H9 (cell line): ENCODE measurements around the gene SKIC3. TPM values are rescaled to one million over a fixed set of nuclear protein-coding genes. Genes with fewer than 3 reads are reported as not detected.

Source experiments
- DNase-seq: peaks from one replicate; pipeline ENCODE4 v3.0.0-alpha.2; 2017
- H2AFZ ChIP-seq: one replicate; pipeline ENCODE4 v1.6.1; 2013; ENCODE audit warnings: mild to moderate bottlenecking, low read length, control low read depth, moderate library complexity
- H2AK5ac ChIP-seq: 2 replicates; pipeline ENCODE4 v1.6.1; 2013; ENCODE audit warnings: low read length, control low read depth, mixed read lengths; ENCODE audit not compliant: insufficient read length
- H2BK120ac ChIP-seq: one replicate; pipeline ENCODE4 v1.6.1; 2013; ENCODE audit warnings: low read depth, mild to moderate bottlenecking, low read length, control low read depth, inconsistent platforms; ENCODE audit not compliant: poor library complexity, severe bottlenecking
- H2BK12ac ChIP-seq: 2 replicates; pipeline ENCODE4 v1.6.1; 2013; ENCODE audit warnings: low read length, control low read depth, mixed read lengths, low read depth; ENCODE audit not compliant: insufficient read length
- H2BK15ac ChIP-seq: 2 replicates; pipeline ENCODE4 v1.6.1; 2013; ENCODE audit warnings: low read depth, low read length, control low read depth
- H2BK20ac ChIP-seq: one replicate; pipeline ENCODE4 v1.6.1; 2013; ENCODE audit warnings: low read depth, mild to moderate bottlenecking, low read length, control low read depth, inconsistent platforms; ENCODE audit not compliant: poor library complexity, severe bottlenecking
- H2BK5ac ChIP-seq: 2 replicates; pipeline ENCODE4 v1.6.1; 2013; ENCODE audit warnings: low read length, control low read depth, mixed read lengths; ENCODE audit not compliant: insufficient read length
- H3K14ac ChIP-seq: 2 replicates; pipeline ENCODE4 v1.6.1; 2013; ENCODE audit warnings: low read length, control low read depth; ENCODE audit not compliant: insufficient read depth
- H3K18ac ChIP-seq: 2 replicates; pipeline ENCODE4 v1.6.1; 2013; ENCODE audit warnings: low read depth, mild to moderate bottlenecking, mixed read lengths, low read length, control low read depth; ENCODE audit not compliant: insufficient read length
- H3K23ac ChIP-seq: 2 replicates; pipeline ENCODE4 v1.6.1; 2013; ENCODE audit warnings: low read length, control low read depth, mixed read lengths, low read depth; ENCODE audit not compliant: insufficient read length
- H3K23me2 ChIP-seq: 2 replicates; pipeline ENCODE4 v1.6.1; 2013; ENCODE audit warnings: low read depth, mild to moderate bottlenecking, mixed read lengths, low read length, control low read depth; ENCODE audit not compliant: insufficient read length, poor library complexity, severe bottlenecking
- H3K27ac ChIP-seq: 2 replicates; pipeline ENCODE4 v1.5.1; 2013; ENCODE audit warnings: low read length, control low read depth, mixed read lengths, low read depth; ENCODE audit not compliant: insufficient read length
- H3K27me3 ChIP-seq: 2 replicates; pipeline ENCODE4 v1.6.1; 2013; ENCODE audit warnings: low read length, control low read depth, inconsistent platforms; ENCODE audit not compliant: insufficient read depth
- H3K4ac ChIP-seq: 2 replicates; pipeline ENCODE4 v1.6.1; 2013; ENCODE audit warnings: low read depth, mild to moderate bottlenecking, control low read depth, inconsistent platforms, low read length, moderate library complexity
- H3K4me1 ChIP-seq: 2 replicates; pipeline ENCODE4 v1.6.1; 2013; ENCODE audit warnings: low read length, control low read depth, inconsistent platforms; ENCODE audit not compliant: insufficient read depth
- H3K4me2 ChIP-seq: 2 replicates; pipeline ENCODE4 v1.6.1; 2013; ENCODE audit warnings: low read length, control low read depth, mixed read lengths; ENCODE audit not compliant: insufficient read length, insufficient read depth
- H3K56ac ChIP-seq: 2 replicates; pipeline ENCODE4 v1.6.1; 2013; ENCODE audit warnings: low read depth, mild to moderate bottlenecking, mixed read lengths, low read length, control low read depth; ENCODE audit not compliant: insufficient read length
- H3K79me1 ChIP-seq: 2 replicates; pipeline ENCODE4 v1.6.1; 2013; ENCODE audit warnings: low read depth, mild to moderate bottlenecking, moderate library complexity, low read length, control low read depth, inconsistent platforms; ENCODE audit not compliant: insufficient read depth, poor library complexity, severe bottlenecking
- H3K79me2 ChIP-seq: 2 replicates; pipeline ENCODE4 v1.6.1; 2013; ENCODE audit warnings: low read length, control low read depth, inconsistent platforms; ENCODE audit not compliant: insufficient read depth
- H3K9ac ChIP-seq: 2 replicates; pipeline ENCODE4 v1.6.1; 2013; ENCODE audit warnings: low read length, control low read depth, mixed read lengths; ENCODE audit not compliant: insufficient read length; ENCODE audit errors: extremely low read depth
- H3K9me3 ChIP-seq: one replicate; pipeline ENCODE4 v1.6.1; 2013; ENCODE audit warnings: low read depth, low read length, inconsistent platforms; ENCODE audit not compliant: control insufficient read depth
- H3T11ph ChIP-seq: one replicate; pipeline ENCODE4 v1.6.1; 2013; ENCODE audit warnings: mild to moderate bottlenecking, low read length, control low read depth, inconsistent platforms
- H4K20me1 ChIP-seq: one replicate; pipeline ENCODE4 v1.6.1; 2013; ENCODE audit not compliant: control insufficient read depth, insufficient read length, insufficient read depth
- H4K5ac ChIP-seq: 2 replicates; pipeline ENCODE4 v1.6.1; 2013; ENCODE audit warnings: low read depth, mild to moderate bottlenecking, mixed read lengths, low read length, control low read depth; ENCODE audit not compliant: insufficient read length
- H4K8ac ChIP-seq: replicated peaks from 2 replicates; pipeline ENCODE4 v1.6.1; 2013; ENCODE audit warnings: low read length, control low read depth, mixed read lengths, low read depth; ENCODE audit not compliant: insufficient read length
- H4K91ac ChIP-seq: 2 replicates; pipeline ENCODE4 v1.6.1; 2013; ENCODE audit warnings: low read depth, mild to moderate bottlenecking, moderate library complexity, mixed read lengths, low read length, control low read depth; ENCODE audit not compliant: insufficient read length
- H3K27ac Mint-ChIP-seq, 3 experiments: 2 replicates in 2 of 3; 3 replicates in 1 of 3; pipeline ENCODE4 v1.8.0; 2020 to 2021; ENCODE audit warnings: mixed read lengths in 3 of 3, mild to moderate bottlenecking in 1 of 3, moderate library complexity in 1 of 3
- H3K27me3 Mint-ChIP-seq: 2 replicates; pipeline ENCODE4 v1.8.0; 2021; ENCODE audit warnings: low read depth, mild to moderate bottlenecking, moderate library complexity, mixed read lengths
- H3K36me3 Mint-ChIP-seq, 3 experiments: 2 replicates in 2 of 3; 3 replicates in 1 of 3; pipeline ENCODE4 v1.8.0; 2020 to 2021; ENCODE audit warnings: low read depth in 3 of 3, mixed read lengths in 3 of 3; ENCODE audit not compliant: insufficient read depth in 1 of 3
- H3K4me1 Mint-ChIP-seq, 2 experiments: 2 replicates each; pipeline ENCODE4 v1.8.0; 2020; ENCODE audit warnings: mixed read lengths in 2 of 2
- H3K4me3 Mint-ChIP-seq, 2 experiments: 2 replicates in 1 of 2; 3 replicates in 1 of 2; pipeline ENCODE4 v1.8.0; 2020 to 2021; ENCODE audit warnings: mild to moderate bottlenecking in 2 of 2, mixed read lengths in 2 of 2, moderate library complexity in 1 of 2
- H3K9me3 Mint-ChIP-seq, 2 experiments: 2 replicates in 1 of 2; 3 replicates in 1 of 2; pipeline ENCODE4 v1.8.0; 2020; ENCODE audit warnings: mild to moderate bottlenecking in 2 of 2, mixed read lengths in 2 of 2, moderate library complexity in 1 of 2
- WGBS: extraction: QIAGEN DNeasy Blood & Tissue Kit; methylation state at CpG from one replicate; pipeline ENCODE4 v1.1.7; 2013; ENCODE audit warnings: missing lambda C conversion rate, low lambda C conversion rate, mixed read lengths; ENCODE audit not compliant: insufficient read length; ENCODE audit errors: extremely low coverage; 5-methylcytosine and 5-hydroxymethylcytosine counted together
- total RNA-seq: library from RNA; stranded (reverse); gene quantifications from 2 replicates; pipeline ENCODE4 v1.2.1, GENCODE V29; 2021
- TF ChIP-seq, protein P1 (sequence below): fragments of 200-600 bp; sonication (generic); conservative IDR thresholded peaks from 3 replicates; pipeline ENCODE4 v1.8.0; 2021; ENCODE audit warnings: antibody characterized with exemption, mild to moderate bottlenecking

Gene SKIC3
- total RNA-seq, 1 experiment from 2014 or later, result 64.7 TPM

DNA sequence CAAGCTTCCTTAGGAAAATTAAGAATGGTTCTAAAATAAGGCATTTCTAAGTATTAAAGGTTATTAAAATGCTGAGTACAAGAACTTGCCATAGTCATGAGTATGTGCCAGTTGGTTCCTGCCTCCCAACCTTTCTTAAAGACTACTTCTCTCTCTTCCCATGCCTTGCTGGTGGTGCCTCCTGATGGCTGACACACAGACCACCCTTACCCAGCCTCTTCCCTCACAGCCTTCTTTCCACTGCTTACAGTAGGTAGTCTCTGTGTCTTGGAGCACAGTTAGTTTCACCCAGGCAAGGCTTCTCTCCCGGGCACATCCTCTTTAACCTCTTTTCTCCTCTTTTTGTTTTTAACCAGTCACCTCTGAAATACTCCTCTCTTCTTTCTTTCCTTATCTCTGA, 44.5 kb upstream of the SKIC3 start:
- Histone ChIP-seq H3K56ac (no peak overlapping the region), H3K79me1 (no peaks in the 10 kb centered on the region), H4K20me1 (no peaks in the 10 kb centered on the region), H3K4me1 (no peaks in the 10 kb centered on the region), H2BK12ac (no peak overlapping the region), H3K23ac (no peak overlapping the region), H2BK5ac (no peak overlapping the region), H3K14ac (no peak overlapping the region), H2BK15ac (no peak overlapping the region), H3K18ac (no peak overlapping the region), H2AK5ac (no peak overlapping the region), H3K27me3 (no peaks in the 10 kb centered on the region), H2BK120ac (no peak overlapping the region), H3K4me2 (no peak overlapping the region), H4K5ac (no peak overlapping the region), H2AFZ (no peak overlapping the region), H3K4ac (no peak overlapping the region), H3K23me2 (no peaks in the 10 kb centered on the region), H3K9me3 (no peaks in the 10 kb centered on the region), H4K8ac (no peak overlapping the region), H3K27ac (no peak overlapping the region), H2BK20ac (no peak overlapping the region), H4K91ac (no peak overlapping the region), H3K79me2 (no peaks in the 10 kb centered on the region), H3K9ac (no peak overlapping the region), H3T11ph (no peak overlapping the region)
- Mint-ChIP-seq H3K36me3 (peaks cover 0 to 2% (median 0%) of the 10 kb centered on the region in 3 experiments; a peak in 3 of 7 replicates), H3K27me3 (no peaks in the 10 kb centered on the region), H3K9me3 (no peaks in the 10 kb centered on the region), H3K4me3 (no peak overlapping the region), H3K27ac (no peak overlapping the region; a peak in 1 of 7 replicates), H3K4me1 (no peaks in the 10 kb centered on the region)
- TF ChIP-seq, protein P1, sequence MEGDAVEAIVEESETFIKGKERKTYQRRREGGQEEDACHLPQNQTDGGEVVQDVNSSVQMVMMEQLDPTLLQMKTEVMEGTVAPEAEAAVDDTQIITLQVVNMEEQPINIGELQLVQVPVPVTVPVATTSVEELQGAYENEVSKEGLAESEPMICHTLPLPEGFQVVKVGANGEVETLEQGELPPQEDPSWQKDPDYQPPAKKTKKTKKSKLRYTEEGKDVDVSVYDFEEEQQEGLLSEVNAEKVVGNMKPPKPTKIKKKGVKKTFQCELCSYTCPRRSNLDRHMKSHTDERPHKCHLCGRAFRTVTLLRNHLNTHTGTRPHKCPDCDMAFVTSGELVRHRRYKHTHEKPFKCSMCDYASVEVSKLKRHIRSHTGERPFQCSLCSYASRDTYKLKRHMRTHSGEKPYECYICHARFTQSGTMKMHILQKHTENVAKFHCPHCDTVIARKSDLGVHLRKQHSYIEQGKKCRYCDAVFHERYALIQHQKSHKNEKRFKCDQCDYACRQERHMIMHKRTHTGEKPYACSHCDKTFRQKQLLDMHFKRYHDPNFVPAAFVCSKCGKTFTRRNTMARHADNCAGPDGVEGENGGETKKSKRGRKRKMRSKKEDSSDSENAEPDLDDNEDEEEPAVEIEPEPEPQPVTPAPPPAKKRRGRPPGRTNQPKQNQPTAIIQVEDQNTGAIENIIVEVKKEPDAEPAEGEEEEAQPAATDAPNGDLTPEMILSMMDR, result no peak; the same call in 2 of the 3 replicates
- DNase-seq, result peak; percentile 32
- whole genome bisulfite sequencing, result no CpG with 5 or more reads among the region's 1 CpG
